Lung microvascular endothelial cell (primary cell): ENCODE measurements around the gene C19orf47. TPM values are rescaled to one million over a fixed set of nuclear protein-coding genes. Genes with fewer than 3 reads are reported as not detected.

Source experiments
- DNase-seq, 2 donors: peaks; one replicate each; pipeline versions ENCODE4 v3.0.0 to v3.0.0-alpha.2; 2010; ENCODE audit warnings: low read depth in 2 of 2
- total RNA-seq: library from RNA; depleted of rRNA; stranded (reverse); fragments of >200 nt; gene quantifications from 2 replicates; pipeline ENCODE4 v1.2.1, GENCODE V29; 2014

The C19orf47 gene
- total RNA-seq, 1 donor from 2014 or later = 6.5 TPM

GRCh38 chr19:40317338-40317737 is 30.9 kb downstream of the C19orf47 start:
- no peak for DNase-seq

DNA sequence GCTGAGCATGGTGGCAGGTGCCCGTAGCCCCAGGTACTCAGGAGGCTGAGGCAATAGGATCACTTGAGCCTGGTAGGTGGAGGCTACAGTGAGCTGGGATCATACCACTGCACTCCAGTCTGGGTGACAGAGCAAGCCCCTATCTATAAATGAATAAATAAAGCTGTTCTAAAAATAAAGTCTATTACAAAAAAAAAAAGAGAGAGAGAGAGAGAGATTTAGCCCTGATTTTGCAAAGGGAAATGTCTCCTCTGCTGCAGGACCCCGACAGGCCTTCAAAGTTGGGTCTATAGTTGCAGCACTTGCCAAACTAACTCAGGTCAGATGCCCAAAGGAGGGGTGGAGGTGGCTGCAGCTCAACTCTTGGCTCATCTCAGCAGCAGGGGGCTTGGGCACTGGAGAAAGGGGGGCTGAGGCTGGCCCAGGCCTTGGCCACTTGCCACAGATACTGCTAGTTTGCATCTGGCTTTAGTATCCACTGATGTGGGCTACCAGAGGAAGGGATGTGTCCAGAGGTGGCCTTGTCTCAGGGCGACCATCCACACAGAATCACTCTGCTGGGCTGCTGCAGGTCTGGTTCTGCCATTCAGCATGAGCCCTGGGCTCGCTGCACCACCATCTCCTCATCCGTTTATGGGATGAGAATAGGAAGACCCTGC is 32.3 kb downstream of the C19orf47 start:
- no peak for DNase-seq

DNA sequence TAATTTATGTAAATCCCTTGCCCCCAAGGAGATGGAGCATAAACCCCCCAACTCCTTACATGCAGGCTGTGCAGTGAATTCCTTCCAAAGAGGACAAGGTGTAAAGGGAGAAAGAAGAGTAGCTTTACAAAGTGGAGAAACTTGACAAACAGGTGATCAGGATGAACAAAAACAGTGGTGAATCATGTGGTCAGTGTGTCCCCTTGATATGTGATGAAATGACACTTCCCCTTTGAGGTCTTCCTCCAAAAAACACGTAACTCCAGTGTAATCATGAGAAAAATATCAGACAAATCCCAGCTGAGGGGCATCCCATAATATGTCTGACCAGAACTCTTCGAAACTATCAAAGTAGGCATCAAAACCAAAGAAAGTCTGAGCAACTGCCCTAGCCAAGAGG is 33.5 kb downstream of the C19orf47 start:
- no peak for DNase-seq

- DNase-seq = no peak
Measured at GRCh38 chr19:40313229-40313983, 34.8 kb downstream of the C19orf47 start.

- DNase-seq = no peak
Measured at GRCh38 chr19:40312533-40312932, 35.7 kb downstream of the C19orf47 start.

GRCh38 chr19:40309666-40310065 is 38.5 kb downstream of the C19orf47 start:
- DNase-seq = no peak

GRCh38 chr19:40305403-40305802 is 42.8 kb downstream of the C19orf47 start:
- peak; percentile 92 for DNase-seq

GRCh38 chr19:40304306-40304705 is 43.9 kb downstream of the C19orf47 start:
- no peak for DNase-seq

GRCh38 chr19:40303765-40304164 is 44.4 kb downstream of the C19orf47 start:
- no peak for DNase-seq

GRCh38 chr19:40302224-40303011 is 45.8 kb downstream of the C19orf47 start:
- DNase-seq = no peak

DNA sequence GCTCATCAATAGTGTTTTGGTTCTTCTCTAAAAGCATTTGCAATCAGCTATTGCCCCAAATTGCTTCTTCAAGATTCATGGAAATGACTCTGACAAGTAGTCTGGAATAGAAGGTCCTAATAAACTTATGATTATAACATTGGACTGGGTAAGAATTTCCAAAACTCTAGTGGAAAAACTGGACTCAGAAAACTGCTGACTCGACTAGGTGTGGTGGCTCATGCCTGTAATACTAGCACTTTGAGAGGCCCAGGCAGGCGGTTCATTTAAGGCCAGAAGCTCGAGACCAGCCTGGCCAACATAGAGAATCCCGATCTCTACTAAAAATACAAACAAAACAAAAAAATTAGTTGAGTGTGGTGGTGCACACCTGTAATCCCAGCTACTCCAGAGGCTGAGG is 47.5 kb downstream of the C19orf47 start:
- no peak for DNase-seq

GRCh38 chr19:40298026-40298425 is 50.2 kb downstream of the C19orf47 start:
- no peak for DNase-seq

GRCh38 chr19:40294560-40294959 is 53.6 kb downstream of the C19orf47 start:
- DNase-seq = no peak

- DNase-seq = no peak
Measured at GRCh38 chr19:40286971-40287421, 61.2 kb downstream of the C19orf47 start.

DNA sequence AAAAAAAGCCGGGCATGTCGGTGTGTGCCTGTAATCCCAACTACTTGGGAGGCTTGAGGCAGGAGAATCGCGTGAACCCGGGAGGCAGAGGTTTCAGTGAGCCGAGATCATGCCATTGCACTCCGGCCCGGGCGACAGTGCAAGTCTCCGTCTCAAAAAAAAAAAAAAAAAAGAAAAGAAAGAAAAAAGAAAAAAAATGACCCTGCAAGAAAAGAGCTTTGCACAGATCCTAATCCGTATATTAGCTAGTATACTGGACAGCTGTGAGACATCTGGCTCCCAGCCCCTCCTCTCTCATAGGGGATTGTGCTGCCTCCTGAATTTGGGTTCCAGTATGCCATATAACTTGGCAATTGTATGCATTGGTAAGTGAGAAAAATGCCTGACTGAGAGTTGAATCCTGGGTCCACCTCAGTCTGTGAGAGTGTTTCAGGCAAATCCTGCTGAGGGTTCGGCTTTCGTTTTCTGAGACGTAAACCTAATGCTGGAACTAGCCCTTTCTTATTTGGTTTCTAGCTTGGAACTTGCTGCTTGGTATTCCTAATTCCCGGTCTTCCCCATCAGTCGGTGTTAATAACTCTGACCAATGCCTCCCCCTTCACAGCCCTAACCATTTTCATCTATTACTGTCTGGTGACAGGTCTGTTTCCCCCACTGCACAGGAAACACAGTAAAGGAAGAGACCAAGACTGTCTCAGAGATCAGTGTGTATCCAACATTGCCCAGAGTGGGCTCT is 61.8 kb downstream of the C19orf47 start:
- DNase-seq = no peak

GRCh38 chr19:40285353-40286234 is 62.6 kb downstream of the C19orf47 start:
- DNase-seq = peak; percentile 99 to 100

GRCh38 chr19:40284501-40285352 is 63.5 kb downstream of the C19orf47 start, which contains the start of gene AKT2:
AKT2 (minus strand) TSS chr19:40285345; CDS start chr19:40265267, 20,078 bp downstream.
- DNase-seq = peak; percentile 65 to 82

DNA sequence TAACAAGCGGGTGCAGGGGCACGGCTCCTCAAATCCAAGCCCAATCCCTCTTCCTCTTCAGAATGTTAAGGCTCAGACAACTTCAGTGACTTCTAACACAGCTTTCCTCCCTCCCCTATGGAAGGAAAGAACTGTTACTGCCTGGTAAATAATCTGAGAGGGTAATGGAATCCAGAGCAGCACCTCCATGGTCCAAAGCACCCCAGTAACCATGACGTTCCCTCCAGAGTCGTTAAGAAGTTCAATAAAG is 64.0 kb downstream of the C19orf47 start:
- no peak for DNase-seq

DNA sequence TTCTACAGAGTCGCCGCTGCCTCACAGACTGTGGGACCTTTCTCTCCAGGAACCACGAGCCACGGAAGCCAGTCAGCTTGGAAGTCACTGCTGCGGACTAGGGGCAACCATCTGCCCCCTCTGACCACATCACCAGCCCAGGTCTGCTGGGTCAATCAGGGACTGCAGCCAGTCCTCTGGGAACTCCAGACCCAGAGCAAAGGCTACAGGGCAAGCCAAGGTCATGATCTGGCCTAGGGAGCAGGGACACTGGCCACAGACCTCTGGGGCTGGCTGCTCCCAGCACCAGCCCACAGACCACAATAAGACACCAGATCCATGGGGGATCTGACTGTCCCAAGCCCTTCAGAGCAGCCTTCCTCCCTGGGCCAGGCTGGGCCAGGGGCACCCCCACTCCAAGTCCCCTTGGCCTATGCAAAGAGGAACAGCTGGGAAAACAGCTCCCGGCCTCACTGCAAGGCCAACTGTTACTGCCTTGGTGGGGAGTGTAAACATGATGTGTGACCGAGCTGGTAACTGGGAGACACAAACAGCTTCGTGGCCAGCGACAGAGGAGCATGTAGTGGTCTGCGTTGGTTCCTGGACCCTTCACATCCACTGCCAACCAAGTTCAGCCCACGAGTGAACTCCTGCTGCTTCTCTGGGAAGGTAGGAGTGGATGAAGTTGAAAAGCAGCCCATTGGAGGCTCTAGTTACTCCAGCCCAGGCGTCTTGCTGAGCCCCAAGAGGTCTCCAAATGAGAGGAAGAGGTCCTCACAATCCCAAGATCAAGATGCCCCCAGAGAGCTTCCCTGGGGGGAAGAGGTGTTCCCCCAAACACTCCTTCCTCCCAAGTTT is 64.6 kb downstream of the C19orf47 start:
- DNase-seq = peak in 1 of 2 donors; percentile 13
